Mammary epithelial cell (primary cell): ENCODE measurements around the gene ING5.

Experiments
- CTCF ChIP-seq, 2 donors: IDR thresholded peaks in 1 of 2; conservative IDR thresholded peaks in 1 of 2; 2 replicates each; pipeline ENCODE4 v1.5.1; 2011 to 2012; ENCODE audit warnings: inconsistent platforms in 2 of 2, low read length in 2 of 2, mild to moderate bottlenecking in 2 of 2, control low read depth in 1 of 2, low read depth in 1 of 2; ENCODE audit not compliant: insufficient read depth in 1 of 2; ENCODE audit errors: extremely low read depth in 1 of 2
- EZH2 ChIP-seq: IDR thresholded peaks from 2 replicates; pipeline ENCODE4 v1.6.1; 2012; ENCODE audit warnings: low read length, inconsistent platforms, borderline replicate concordance

- TF ChIP-seq CTCF (conservative IDR thresholded peaks at IDR 0.05 in 1 of 2, IDR thresholded peaks at IDR 0.05 in 1 of 2; ENCODE audit: extremely low read depth in 1 of 2, insufficient read depth in 1 of 2, low read depth in 1 of 2, low read length in 2 of 2), result no peak
- no peak for TF ChIP-seq EZH2
Measured at GRCh38 chr2:241655516-241656189, 46.2 kb upstream of the ING5 start.
